Esophagus muscularis mucosa (tissue), 4 donors: ENCODE measurements around the gene PRR20G.

ENCODE experiments used
- EP300 ChIP-seq: sonication (generic); formaldehyde crosslinking; IDR thresholded peaks from one replicate; pipeline ENCODE4 v1.6.1; 2017; ENCODE audit warnings: antibody characterized with exemption
- POLR2AphosphoS5 ChIP-seq, 2 donors: sonication (generic); formaldehyde crosslinking; IDR thresholded peaks; one replicate each; pipeline ENCODE4 v1.6.1; 2017; ENCODE audit warnings: antibody characterized with exemption in 2 of 2
- TF ChIP-seq, protein P1 (sequence below), 3 experiments: fragments of 200-600 bp in 2 of 3; fragments of 450-650 bp in 1 of 3; sonication (generic) in 2 of 3; IDR thresholded peaks; one replicate each; pipeline ENCODE4 v1.5.1; 2017 to 2019; ENCODE audit warnings: antibody characterized with exemption in 3 of 3, mild to moderate bottlenecking in 2 of 3, moderate library complexity in 1 of 3

- TF ChIP-seq, protein P1, sequence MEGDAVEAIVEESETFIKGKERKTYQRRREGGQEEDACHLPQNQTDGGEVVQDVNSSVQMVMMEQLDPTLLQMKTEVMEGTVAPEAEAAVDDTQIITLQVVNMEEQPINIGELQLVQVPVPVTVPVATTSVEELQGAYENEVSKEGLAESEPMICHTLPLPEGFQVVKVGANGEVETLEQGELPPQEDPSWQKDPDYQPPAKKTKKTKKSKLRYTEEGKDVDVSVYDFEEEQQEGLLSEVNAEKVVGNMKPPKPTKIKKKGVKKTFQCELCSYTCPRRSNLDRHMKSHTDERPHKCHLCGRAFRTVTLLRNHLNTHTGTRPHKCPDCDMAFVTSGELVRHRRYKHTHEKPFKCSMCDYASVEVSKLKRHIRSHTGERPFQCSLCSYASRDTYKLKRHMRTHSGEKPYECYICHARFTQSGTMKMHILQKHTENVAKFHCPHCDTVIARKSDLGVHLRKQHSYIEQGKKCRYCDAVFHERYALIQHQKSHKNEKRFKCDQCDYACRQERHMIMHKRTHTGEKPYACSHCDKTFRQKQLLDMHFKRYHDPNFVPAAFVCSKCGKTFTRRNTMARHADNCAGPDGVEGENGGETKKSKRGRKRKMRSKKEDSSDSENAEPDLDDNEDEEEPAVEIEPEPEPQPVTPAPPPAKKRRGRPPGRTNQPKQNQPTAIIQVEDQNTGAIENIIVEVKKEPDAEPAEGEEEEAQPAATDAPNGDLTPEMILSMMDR (IDR thresholded peaks at IDR 0.05) = no peak
- TF ChIP-seq POLR2AphosphoS5 (IDR thresholded peaks at IDR 0.05) (no peak), EP300 (no peak)
Measured at GRCh38 chr3:127250032-127250431, 37.8 kb downstream of the PRR20G start.
